ENCODE results near the gene SPEN. TPM values are rescaled to one million over a fixed set of nuclear protein-coding genes. Genes with fewer than 3 reads are reported as not detected.

Gene SPEN
- total and polyA plus RNA-seq, 2 experiments from 2014 or later, result 14.9 to 43.6 TPM

- no peak for TF ChIP-seq STAT1 (IDR thresholded peaks at IDR 0.05; ENCODE audit: unreplicated experiment)
- TF ChIP-seq JUNB (IDR thresholded peaks at IDR 0.05; ENCODE audit: unreplicated experiment), result no peak
- TF ChIP-seq EZH2 (IDR thresholded peaks at IDR 0.05; ENCODE audit: low read depth, unreplicated experiment), result no peak
- no peak for TF ChIP-seq ZNF331 (CRISPR knock-in tag; IDR thresholded peaks at IDR 0.05; ENCODE audit: low read depth)
- TF ChIP-seq ZNF114 (CRISPR knock-in tag; IDR thresholded peaks at IDR 0.05), result no peak
- TF ChIP-seq CREB1 (CRISPR knock-in tag; IDR thresholded peaks at IDR 0.05; ENCODE audit: low read depth), result no peak
- TF ChIP-seq REST (IDR thresholded peaks at IDR 0.05; ENCODE audit: unreplicated experiment), result no peak
- no peak for TF ChIP-seq EZH2phosphoT487 (IDR thresholded peaks at IDR 0.05; ENCODE audit: unreplicated experiment)
- TF ChIP-seq NANOG (IDR thresholded peaks at IDR 0.05; ENCODE audit: borderline replicate concordance), result no peak
- no peak for TF ChIP-seq ETS1 (IDR thresholded peaks at IDR 0.05)
- no peak for TF ChIP-seq ZNF462 (CRISPR knock-in tag; IDR thresholded peaks at IDR 0.05)
- no peak for TF ChIP-seq CTCF (conservative IDR thresholded peaks at IDR 0.05; ENCODE audit: low read depth in 2 of 2)
- TF ChIP-seq POLR2AphosphoS5 (IDR thresholded peaks at IDR 0.05; ENCODE audit: low read depth), result no peak
- Histone ChIP-seq H3K4me2 (no peak overlapping the region; the same call in 1 of the 2 replicates), H3K36me3 (ENCODE audit: insufficient read depth) (no peaks in the 10 kb centered on the region; the same call in 1 of the 2 replicates), H3K9me2 (ENCODE audit: insufficient read depth) (no peaks in the 10 kb centered on the region), H3K79me2 (replicated peaks; ENCODE audit: insufficient read depth) (peaks cover 8% of the 10 kb centered on the region; the same call in 1 of the 2 replicates), H2AFZ (no peak overlapping the region), H3K27me3 (ENCODE audit: insufficient read depth) (no peaks in the 10 kb centered on the region), H3K4me3 (no peak overlapping the region), H3K27ac (ENCODE audit: low read depth) (no peak overlapping the region), H3K4me1 (ENCODE audit: insufficient read depth) (peaks cover 27% of the 10 kb centered on the region), H4K20me1 (replicated peaks; ENCODE audit: insufficient read depth) (no peaks in the 10 kb centered on the region), H3F3A (replicated peaks; ENCODE audit: low read depth) (no peaks in the 10 kb centered on the region)
- H3K4me1 Mint-ChIP-seq, result peaks cover 52% of the 10 kb centered on the region
- peak overlapping the region; percentile 96 for H3K27ac Mint-ChIP-seq
- ATAC-seq, result peak; percentile 29
- H3K4me3 Mint-ChIP-seq, result no peak overlapping the region
- peaks cover 15% of the 10 kb centered on the region for H3K27me3 Mint-ChIP-seq (ENCODE audit: insufficient read depth, low read depth, poor library complexity)
- DNase-seq (ENCODE audit: low spot score), result peak; percentile 49
- peaks cover 11% of the 10 kb centered on the region for H3K36me3 Mint-ChIP-seq (ENCODE audit: low read depth)
- no peaks in the 10 kb centered on the region for H3K9me3 Mint-ChIP-seq
Measured at GRCh38 chr1:15948091-15948591, 100.6 kb downstream of the SPEN start.

Data from GM23338 (cell line).